ENCODE data around the gene NAALADL2. TPM values are rescaled to one million over a fixed set of nuclear protein-coding genes. Genes with fewer than 3 reads are reported as not detected.

The NAALADL2 gene
- total and polyA plus RNA-seq, 2 of the 8 experiments (the other 6 are each of a cell fraction or from before 2014, with no cell fraction given): 0.12 to 0.22 TPM

DNA sequence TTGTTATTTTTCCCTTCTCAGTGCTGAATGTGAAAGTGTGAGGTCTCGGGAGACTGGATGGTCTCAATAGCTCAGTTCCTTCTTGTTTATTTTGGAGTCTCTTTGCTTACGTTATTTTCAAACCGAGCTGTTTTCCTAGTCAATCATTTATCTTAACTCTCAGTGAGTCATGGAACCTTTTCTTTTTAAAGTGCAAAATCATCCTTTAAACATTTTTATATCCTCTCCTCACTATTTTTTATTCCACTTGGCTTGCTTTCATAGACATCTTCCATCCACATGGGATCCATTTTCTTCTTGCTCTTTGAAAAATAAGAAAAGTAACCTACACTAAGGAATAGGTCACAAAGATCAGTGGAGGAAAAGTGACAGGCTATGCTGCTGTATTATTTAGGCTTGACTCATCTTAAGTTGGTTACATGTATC, 497.8 kb downstream of the NAALADL2 start:
- WGBS, 2 experiments (ENCODE audit: extremely low coverage in 1 of 2, insufficient coverage in 1 of 2, insufficient read length in 1 of 2, insufficient replicate concordance in 2 of 2, low coverage in 1 of 2, low lambda C conversion rate in 2 of 2, missing lambda C conversion rate in 1 of 2): 97% methylated on average over 3 of the region's 3 CpGs; no CpG with 5 or more reads in 1 of the 2 experiments
- no peak overlapping the region for H2AFZ ChIP-seq (ENCODE audit: low read length)
- no peaks in the 10 kb centered on the region for H3K9me3 ChIP-seq (ENCODE audit: insufficient read depth in 2 of 2, low read depth in 1 of 2, low read length in 1 of 2)
- H3K23me2 ChIP-seq (ENCODE audit: low read depth, low read length): no peaks in the 10 kb centered on the region
- no peak for FAIRE-seq
- ChIA-PET CTCF (ENCODE audit: partially characterized antibody) (no interaction called here), POLR2A (ENCODE audit: partially characterized antibody) (no interaction called here)
- H4K8ac ChIP-seq (ENCODE audit: extremely low read depth, insufficient read depth, low read length): no peak overlapping the region
- no peak overlapping the region for H3K18ac ChIP-seq (ENCODE audit: extremely low read depth, low read length)
- H3K4me1 ChIP-seq (replicated peaks in 1 of 4; ENCODE audit: control insufficient read depth in 3 of 4, insufficient read depth in 4 of 4, low read length in 3 of 4): no peaks in the 10 kb centered on the region
- H3K14ac ChIP-seq (ENCODE audit: insufficient read length): no peak overlapping the region
- H2BK12ac ChIP-seq (ENCODE audit: low read depth, low read length): no peak overlapping the region
- no peak overlapping the region for H3K27ac ChIP-seq (ENCODE audit: low read depth, low read length)
- H2BK120ac ChIP-seq (replicated peaks; ENCODE audit: low read depth, low read length): no peak overlapping the region
- no peak overlapping the region for H4K5ac ChIP-seq (ENCODE audit: insufficient read length, low read depth, low read length)
- no peak overlapping the region for H3K4ac ChIP-seq (replicated peaks; ENCODE audit: insufficient read length, low read depth, low read length)
- H3K36me3 ChIP-seq (ENCODE audit: control insufficient read depth in 2 of 4, insufficient read depth in 4 of 4, low read length in 3 of 4): no peaks in the 10 kb centered on the region
- H2BK15ac ChIP-seq (ENCODE audit: low read length): no peak overlapping the region
- no peak overlapping the region for H3K9ac ChIP-seq (replicated peaks in 1 of 4; ENCODE audit: extremely low read depth in 1 of 4, low read depth in 3 of 4, low read length in 3 of 4)
- H2BK20ac ChIP-seq (ENCODE audit: low read length): no peak overlapping the region
- TF ChIP-seq EZH2 (IDR thresholded peaks at IDR 0.05; ENCODE audit: low read depth, low read length, severe bottlenecking): no peak
- TF ChIP-seq ASH2L (IDR thresholded peaks at IDR 0.05; ENCODE audit: low read length): no peak
- TF ChIP-seq KDM5A (IDR thresholded peaks at IDR 0.05; ENCODE audit: low read length): no peak
- TF ChIP-seq SP1 (IDR thresholded peaks at IDR 0.05; ENCODE audit: low read depth, low read length): no peak
- TF ChIP-seq PHF8 (conservative IDR thresholded peaks at IDR 0.05; ENCODE audit: low read depth, low read length): no peak
- no peak for TF ChIP-seq NRF1 (IDR thresholded peaks at IDR 0.05; ENCODE audit: low read depth, low read length)
- no peak for TF ChIP-seq GABPA (IDR thresholded peaks at IDR 0.05; ENCODE audit: borderline replicate concordance, insufficient read depth, low read length)
- no peak for TF ChIP-seq CBX5 (IDR thresholded peaks at IDR 0.05; ENCODE audit: low read depth, low read length)
- TF ChIP-seq POU5F1 (IDR thresholded peaks at IDR 0.05; ENCODE audit: low read depth, low read length): no peak
- no peak for TF ChIP-seq ATF3 (IDR thresholded peaks at IDR 0.05; ENCODE audit: insufficient read depth, low read depth, low read length)
- TF ChIP-seq POLR2AphosphoS5 (IDR thresholded peaks at IDR 0.05; ENCODE audit: low read depth, low read length): no peak
- TF ChIP-seq KDM4A (IDR thresholded peaks at IDR 0.05; ENCODE audit: low read depth, low read length, severe bottlenecking): no peak
- H4K91ac ChIP-seq (replicated peaks; ENCODE audit: insufficient read length, low read length): no peak overlapping the region
- no peak overlapping the region for H3K4me2 ChIP-seq (ENCODE audit: insufficient read depth in 1 of 2, low read depth in 2 of 2, low read length in 2 of 2)
- no peaks in the 10 kb centered on the region for H3K79me2 ChIP-seq (ENCODE audit: control insufficient read depth in 1 of 2, insufficient read depth in 2 of 2, low read length in 2 of 2)
- no peaks in the 10 kb centered on the region for H3K79me1 ChIP-seq (ENCODE audit: low read depth, low read length)
- H4K20me1 ChIP-seq (replicated peaks in 1 of 2; ENCODE audit: control insufficient read depth in 1 of 2, insufficient read depth in 2 of 2, low read length in 2 of 2): no peaks in the 10 kb centered on the region
- no peaks in the 10 kb centered on the region for H3K27me3 ChIP-seq (replicated peaks in 1 of 4; ENCODE audit: control insufficient read depth in 3 of 4, extremely low read depth in 1 of 4, insufficient read depth in 3 of 4, low read length in 3 of 4)
- DNase-seq (ENCODE audit: low read depth in 1 of 2, low spot score in 2 of 2): no peak
- H3K23ac ChIP-seq (ENCODE audit: insufficient read length): no peak overlapping the region
- H3K4me3 ChIP-seq (ENCODE audit: extremely low read depth in 1 of 4, insufficient read depth in 2 of 4, low read depth in 3 of 4, low read length in 4 of 4): no peak overlapping the region
- H2AK5ac ChIP-seq (ENCODE audit: low read depth, low read length): no peak overlapping the region
- H2BK5ac ChIP-seq (ENCODE audit: low read depth, low read length): no peak overlapping the region
- H3K56ac ChIP-seq (replicated peaks; ENCODE audit: insufficient read length, low read depth, low read length): no peak overlapping the region
